Thoracic aorta (tissue), 2 donors: ENCODE measurements around the gene OR4K13. TPM values are rescaled to one million over a fixed set of nuclear protein-coding genes. Genes with fewer than 3 reads are reported as not detected.

Experiments used
- ATAC-seq: fragments of 150-250 bp; one replicate; pipeline ENCODE4 v1.8.0; 2017; ENCODE audit warnings: low read depth; ENCODE audit not compliant: insufficient number of reproducible peaks, low FRiP score
- DNase-seq: peaks from one replicate; pipeline ENCODE4 v3.0.0-alpha.2; 2020; ENCODE audit warnings: low spot score
- H3K27ac ChIP-seq, 2 donors: fragments of 200-600 bp; sonication (generic); 1 replicate in 1 of 2; 2 replicates in 1 of 2; pipeline ENCODE4 v1.5.1; 2016; ENCODE audit warnings: mild to moderate bottlenecking in 2 of 2, moderate library complexity in 2 of 2
- H3K27me3 ChIP-seq: fragments of 200-600 bp; sonication (generic); replicated peaks from 2 replicates; pipeline ENCODE4 v1.6.0; 2016; ENCODE audit warnings: mild to moderate bottlenecking; ENCODE audit not compliant: insufficient read depth
- H3K36me3 ChIP-seq: fragments of 200-600 bp; sonication (generic); one replicate; pipeline ENCODE4 v1.5.1; 2016
- H3K4me1 ChIP-seq, 2 donors: fragments of 200-600 bp; sonication (generic); 1 replicate in 1 of 2; 2 replicates in 1 of 2; pipeline versions ENCODE4 v1.5.1 to v1.6.0; 2016; ENCODE audit warnings: low read depth in 2 of 2, mild to moderate bottlenecking in 1 of 2; ENCODE audit not compliant: control insufficient read depth in 1 of 2
- H3K4me3 ChIP-seq: fragments of 200-600 bp; sonication (generic); 2 replicates; pipeline ENCODE4 v1.5.1; 2016; ENCODE audit warnings: mild to moderate bottlenecking
- H3K9me3 ChIP-seq: fragments of 200-600 bp; sonication (generic); 2 replicates; pipeline ENCODE4 v1.5.1; 2016
- CTCF ChIP-seq: fragments of 200-600 bp; sonication (generic); IDR thresholded peaks from one replicate; pipeline ENCODE4 v1.5.1; 2019; ENCODE audit warnings: antibody characterized with exemption
- total RNA-seq, 2 donors: library from RNA; depleted of rRNA; stranded (reverse); fragments of >200 nt; gene quantifications; one replicate each; pipeline versions ENCODE4 v1.1.0 to v1.2.3, GENCODE V29; 2016

The OR4K13 gene
- total RNA-seq, 2 donors from 2014 or later = not detected

DNA sequence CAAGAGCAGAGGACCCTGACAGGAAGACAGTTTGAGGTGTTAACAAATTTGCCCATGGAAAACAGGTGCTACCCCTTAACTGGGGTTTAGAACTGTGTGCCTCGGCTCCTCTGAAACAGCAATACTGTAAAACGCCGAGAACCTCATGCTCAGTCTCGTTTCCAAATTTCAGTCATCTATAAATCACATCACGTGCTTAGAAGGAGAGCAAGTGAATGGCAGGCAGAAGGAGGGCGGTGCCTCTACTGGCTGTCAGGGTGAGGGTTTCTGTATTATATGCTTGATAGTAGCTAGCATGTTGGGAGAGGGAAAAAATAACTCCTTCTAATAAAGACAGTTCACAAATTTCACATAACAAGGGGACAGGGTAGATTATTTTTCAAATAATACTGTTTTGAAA is 4.8 kb downstream of the OR4K13 start:
- Histone ChIP-seq H3K27ac (no peak overlapping the region), H3K4me1 (no peaks in the 10 kb centered on the region), H3K4me3 (no peak overlapping the region), H3K36me3 (no peaks in the 10 kb centered on the region), H3K9me3 (no peaks in the 10 kb centered on the region), H3K27me3 (no peaks in the 10 kb centered on the region)
- ATAC-seq = no peak
- no peak for TF ChIP-seq CTCF
- no peak for DNase-seq

- ATAC-seq (no peak), DNase-seq (no peak)
- no peak within 1 kb of the TSS for H3K27ac ChIP-seq
- H3K36me3 ChIP-seq = no peaks in the 10 kb centered on the region
- TF ChIP-seq CTCF = no peak
- H3K4me3 ChIP-seq = no peak within 1 kb of the TSS
- no peaks in the 10 kb centered on the region for H3K9me3 ChIP-seq
- no peaks in the 10 kb centered on the region for H3K27me3 ChIP-seq
- H3K4me1 ChIP-seq = no peaks in the 10 kb centered on the region
These were observed 16.5 kb downstream of the OR4K13 start, which contains the start of gene OR4K14 for GRCh38 chr14:20019257-20019865. TSS of gene OR4K14 (minus strand) at chr14:20019307. CDS start at chr14:20015193, 4,114 bp downstream.

DNA sequence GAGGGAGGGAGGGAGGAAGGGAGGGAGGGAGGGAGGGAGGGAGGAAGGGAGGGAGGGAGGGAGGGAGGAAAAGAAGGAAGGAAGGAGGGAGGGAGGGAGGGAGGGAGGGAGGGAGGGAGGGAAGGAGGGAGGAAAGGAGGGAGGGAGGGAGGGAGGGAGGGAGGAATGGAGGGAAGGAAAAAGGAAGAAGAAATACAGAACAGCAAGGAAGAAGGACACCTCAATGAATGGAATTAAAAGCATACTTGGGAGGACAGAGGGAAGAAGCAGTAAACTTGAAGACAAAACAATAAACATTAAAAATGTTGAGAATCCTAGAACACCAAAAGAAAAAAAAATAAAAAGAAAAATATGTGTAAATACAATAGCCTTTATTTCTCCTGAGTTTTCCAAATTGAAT is 27.7 kb downstream of the OR4K13 start:
- H3K27ac ChIP-seq = no peak overlapping the region
- ATAC-seq (no peak), DNase-seq (no peak)
- H3K4me1 ChIP-seq = no peaks in the 10 kb centered on the region
- no peak overlapping the region for H3K4me3 ChIP-seq
- H3K27me3 ChIP-seq = no peaks in the 10 kb centered on the region
- H3K36me3 ChIP-seq = no peaks in the 10 kb centered on the region
- H3K9me3 ChIP-seq = no peaks in the 10 kb centered on the region
- TF ChIP-seq CTCF = no peak

DNA sequence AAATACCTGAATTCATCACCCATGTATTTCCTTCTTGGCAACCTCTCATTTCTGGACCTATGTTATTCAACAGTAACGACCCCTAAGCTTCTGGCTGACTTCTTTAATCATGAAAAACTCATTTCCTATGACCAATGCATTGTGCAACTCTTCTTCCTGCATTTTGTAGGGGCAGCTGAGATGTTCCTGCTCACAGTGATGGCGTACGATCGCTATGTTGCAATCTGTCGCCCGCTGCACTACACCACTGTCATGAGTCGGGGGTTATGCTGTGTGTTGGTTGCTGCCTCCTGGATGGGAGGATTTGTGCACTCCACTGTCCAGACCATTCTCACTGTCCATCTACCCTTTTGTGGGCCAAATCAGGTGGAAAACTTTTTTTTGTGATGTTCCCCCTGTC is 33.5 kb downstream of the OR4K13 start:
- H3K4me3 ChIP-seq = no peak overlapping the region
- H3K27ac ChIP-seq = no peak overlapping the region
- H3K4me1 ChIP-seq = no peaks in the 10 kb centered on the region
- TF ChIP-seq CTCF = no peak
- no peaks in the 10 kb centered on the region for H3K36me3 ChIP-seq
- H3K9me3 ChIP-seq = no peaks in the 10 kb centered on the region
- H3K27me3 ChIP-seq = no peaks in the 10 kb centered on the region
- no peak for ATAC-seq
- DNase-seq = no peak

DNA sequence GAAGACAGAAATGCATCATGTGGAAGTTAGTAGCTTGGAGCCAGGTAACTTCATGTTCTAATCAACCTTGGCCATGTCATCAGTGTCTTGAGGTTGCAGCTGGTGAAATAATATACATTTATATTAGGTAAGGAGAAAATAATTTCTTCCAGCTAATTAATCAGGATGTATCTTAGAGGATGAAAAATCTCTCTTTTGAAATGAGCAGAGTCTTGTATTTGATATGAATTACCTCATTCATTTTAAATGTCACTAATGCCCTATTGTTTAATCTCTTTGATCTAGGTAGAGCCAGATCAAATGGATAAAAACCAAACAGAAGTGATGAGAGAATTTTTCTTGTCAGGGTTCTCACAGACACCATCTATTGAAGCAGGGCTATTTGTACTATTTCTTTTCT is 34.0 kb downstream of the OR4K13 start, which contains the start of gene OR4Q2:
Gene OR4Q2 (plus strand): TSS at position 301 of the 400 bp plus-strand sequence.
- TF ChIP-seq CTCF = no peak
- Histone ChIP-seq H3K27me3 (no peaks in the 10 kb centered on the region), H3K36me3 (no peaks in the 10 kb centered on the region), H3K9me3 (no peaks in the 10 kb centered on the region), H3K4me1 (no peaks in the 10 kb centered on the region), H3K27ac (no peak within 1 kb of the TSS), H3K4me3 (no peak within 1 kb of the TSS)
- ATAC-seq (no peak), DNase-seq (no peak)
